Spinal cord (tissue), 10 donors: ENCODE data around the gene TK2. TPM values are rescaled to one million over a fixed set of nuclear protein-coding genes. Genes with fewer than 3 reads are reported as not detected.

Experiments
- DNase-seq, 6 donors: peaks; one replicate each; pipeline versions ENCODE4 v3.0.0 to v3.0.0-alpha.2; 2013 to 2015; ENCODE audit warnings: low spot score in 6 of 6, low read depth in 4 of 6
- H3K27ac ChIP-seq: one replicate; pipeline ENCODE4 v1.5.1; 2013; ENCODE audit warnings: low read depth, low read length, control low read depth
- H3K27me3 ChIP-seq: one replicate; pipeline ENCODE4 v1.6.1; 2013; ENCODE audit warnings: low read length; ENCODE audit not compliant: control insufficient read depth, insufficient read depth
- H3K36me3 ChIP-seq: one replicate; pipeline ENCODE4 v1.6.1; 2013; ENCODE audit warnings: low read length; ENCODE audit not compliant: control insufficient read depth, insufficient read depth
- H3K4me1 ChIP-seq: one replicate; pipeline ENCODE4 v1.6.1; 2013; ENCODE audit warnings: low read length; ENCODE audit not compliant: control insufficient read depth, insufficient read depth
- H3K4me3 ChIP-seq: one replicate; pipeline ENCODE4 v1.5.1; 2013; ENCODE audit warnings: low read depth, low read length, control low read depth
- H3K9me3 ChIP-seq: one replicate; pipeline ENCODE4 v1.6.1; 2013; ENCODE audit warnings: low read length; ENCODE audit not compliant: control insufficient read depth, insufficient read depth
- WGBS: methylation state at CpG from one replicate; pipeline ENCODE4 v1.1.5; 2013; ENCODE audit warnings: missing lambda C conversion rate; ENCODE audit not compliant: insufficient coverage; 5-methylcytosine and 5-hydroxymethylcytosine counted together
- polyA plus RNA-seq, 2 donors: library from polyadenylated mRNA; unstranded; fragments of 120-200 nt; gene quantifications; one replicate each; pipeline ENCODE4 v1.2.1, GENCODE V29; 2013; ENCODE audit not compliant: insufficient read length in 2 of 2
- total RNA-seq, 2 donors: library from RNA; depleted of rRNA in 1 of 2; stranded (reverse); fragments of 120-200 nt in 1 of 2; fragments of >200 nt in 1 of 2; gene quantifications; one replicate each; pipeline versions ENCODE4 v1.2.3 to v1.2.4, GENCODE V29; 2013 to 2014
- donor health status: healthy.

TK2 gene
- total and polyA plus RNA-seq, 4 donors: 32.6 to 42.8 (median 38.2) TPM

- no peaks in the 10 kb centered on the region for H3K27me3 ChIP-seq
- no peaks in the 10 kb centered on the region for H3K9me3 ChIP-seq
- H3K27ac ChIP-seq: no peak overlapping the region
- DNase-seq: no peak
- 91% methylated on average over 21 of the region's 25 CpGs for WGBS
- peaks cover 20% of the 10 kb centered on the region for H3K36me3 ChIP-seq
- no peak overlapping the region for H3K4me3 ChIP-seq
- peaks cover 26% of the 10 kb centered on the region for H3K4me1 ChIP-seq
Measured at GRCh38 chr16:66481081-66481942, 68.6 kb downstream of the TK2 start.

- Histone ChIP-seq H3K4me3 (no peak overlapping the region), H3K27me3 (no peaks in the 10 kb centered on the region), H3K9me3 (no peaks in the 10 kb centered on the region), H3K4me1 (peaks cover 23% of the 10 kb centered on the region), H3K36me3 (peaks cover 18% of the 10 kb centered on the region), H3K27ac (no peak overlapping the region)
- DNase-seq: no peak
- WGBS: 87% methylated on average over 24 of the region's 25 CpGs
Measured at GRCh38 chr16:66480265-66481080, 69.4 kb downstream of the TK2 start.

- no peak for DNase-seq
- Histone ChIP-seq H3K4me1 (peaks cover 23% of the 10 kb centered on the region), H3K36me3 (peaks cover 17% of the 10 kb centered on the region), H3K4me3 (no peak overlapping the region), H3K9me3 (no peaks in the 10 kb centered on the region), H3K27me3 (no peaks in the 10 kb centered on the region), H3K27ac (no peak overlapping the region)
- WGBS: 84% methylated on average over 3 of the region's 5 CpGs
Measured at GRCh38 chr16:66479661-66480264, 70.2 kb downstream of the TK2 start.

GRCh38 chr16:66478733-66479511 is 71.0 kb downstream of the TK2 start:
- Histone ChIP-seq H3K4me1 (peaks cover 20% of the 10 kb centered on the region), H3K9me3 (no peaks in the 10 kb centered on the region), H3K27ac (no peak overlapping the region), H3K36me3 (peaks cover 14% of the 10 kb centered on the region), H3K4me3 (no peak overlapping the region), H3K27me3 (no peaks in the 10 kb centered on the region)
- 36% methylated on average over 8 of the region's 10 CpGs for WGBS
- DNase-seq: peak in 1 of 6 donors; percentile 43

GRCh38 chr16:66477028-66477515 is 72.8 kb downstream of the TK2 start:
- Histone ChIP-seq H3K9me3 (no peaks in the 10 kb centered on the region), H3K27ac (no peak overlapping the region), H3K27me3 (no peaks in the 10 kb centered on the region), H3K4me3 (no peak overlapping the region), H3K4me1 (peaks cover 16% of the 10 kb centered on the region), H3K36me3 (peaks cover 18% of the 10 kb centered on the region)
- 81% methylated on average over 2 of the region's 2 CpGs for WGBS
- no peak for DNase-seq

- peak in 1 of 6 donors; percentile 29 for DNase-seq
- peaks cover 18% of the 10 kb centered on the region for H3K36me3 ChIP-seq
- 73% methylated on average over 5 of the region's 8 CpGs for WGBS
- H3K4me1 ChIP-seq: peaks cover 16% of the 10 kb centered on the region
- no peaks in the 10 kb centered on the region for H3K27me3 ChIP-seq
- no peaks in the 10 kb centered on the region for H3K9me3 ChIP-seq
- H3K4me3 ChIP-seq: no peak overlapping the region
- peak overlapping the region; percentile 6 for H3K27ac ChIP-seq
Measured at GRCh38 chr16:66476328-66477027, 73.4 kb downstream of the TK2 start.

- Histone ChIP-seq H3K36me3 (peaks cover 14% of the 10 kb centered on the region), H3K4me1 (peaks cover 16% of the 10 kb centered on the region), H3K9me3 (no peaks in the 10 kb centered on the region), H3K27me3 (no peaks in the 10 kb centered on the region), H3K4me3 (no peak overlapping the region), H3K27ac (no peak overlapping the region)
- WGBS: 83% methylated on average over 2 of the region's 2 CpGs
- DNase-seq: no peak
Measured at GRCh38 chr16:66475232-66475631, 74.7 kb downstream of the TK2 start.

- Histone ChIP-seq H3K27ac (no peak overlapping the region), H3K4me1 (peaks cover 16% of the 10 kb centered on the region), H3K36me3 (peaks cover 14% of the 10 kb centered on the region), H3K4me3 (no peak overlapping the region), H3K9me3 (no peaks in the 10 kb centered on the region), H3K27me3 (no peaks in the 10 kb centered on the region)
- 55% methylated on average over 3 of the region's 4 CpGs for WGBS
- DNase-seq: no peak
Measured at GRCh38 chr16:66474750-66475199, 75.1 kb downstream of the TK2 start.
